Retinal pigment epithelial cell (primary cell): ENCODE results near the gene SYT14.
"Not testable (repeated sequence)": the region's sequence is repeated elsewhere in the genome, so short reads cannot be mapped to it uniquely, and the experiment has no call there.

Experiments
- DNase-seq: peaks from one replicate; pipeline ENCODE4 v3.0.0-alpha.2; 2010; ENCODE audit warnings: low read depth
- H3K4me3 ChIP-seq: 2 replicates; pipeline ENCODE4 v1.5.1; 2011; ENCODE audit warnings: mild to moderate bottlenecking, low read length, control low read depth, moderate library complexity
- TF ChIP-seq, protein P1 (sequence below): conservative IDR thresholded peaks from 2 replicates; pipeline ENCODE4 v1.5.1; 2011; ENCODE audit warnings: low read depth, low read length, control low read depth, inconsistent platforms

Gene SYT14

DNA sequence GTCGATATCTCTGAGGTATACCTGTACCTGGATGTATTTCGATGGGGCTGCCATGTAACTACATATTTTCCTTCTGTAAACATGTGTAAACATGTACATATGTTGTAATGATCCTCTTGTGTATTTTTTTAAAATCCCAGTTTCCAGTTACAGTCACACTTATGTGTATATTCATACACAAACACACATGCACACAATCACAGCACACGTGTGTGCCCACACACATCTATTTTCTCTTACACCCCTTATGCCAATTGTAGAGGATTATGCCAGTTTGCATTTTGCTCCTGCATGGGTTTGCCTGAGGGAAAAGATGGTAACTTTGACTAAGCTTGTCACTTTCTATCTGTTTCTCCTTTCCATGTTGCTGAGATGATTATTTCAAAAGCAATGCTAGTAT lies 10.1 kb downstream of the SYT14 start:
- TF ChIP-seq, protein P1, sequence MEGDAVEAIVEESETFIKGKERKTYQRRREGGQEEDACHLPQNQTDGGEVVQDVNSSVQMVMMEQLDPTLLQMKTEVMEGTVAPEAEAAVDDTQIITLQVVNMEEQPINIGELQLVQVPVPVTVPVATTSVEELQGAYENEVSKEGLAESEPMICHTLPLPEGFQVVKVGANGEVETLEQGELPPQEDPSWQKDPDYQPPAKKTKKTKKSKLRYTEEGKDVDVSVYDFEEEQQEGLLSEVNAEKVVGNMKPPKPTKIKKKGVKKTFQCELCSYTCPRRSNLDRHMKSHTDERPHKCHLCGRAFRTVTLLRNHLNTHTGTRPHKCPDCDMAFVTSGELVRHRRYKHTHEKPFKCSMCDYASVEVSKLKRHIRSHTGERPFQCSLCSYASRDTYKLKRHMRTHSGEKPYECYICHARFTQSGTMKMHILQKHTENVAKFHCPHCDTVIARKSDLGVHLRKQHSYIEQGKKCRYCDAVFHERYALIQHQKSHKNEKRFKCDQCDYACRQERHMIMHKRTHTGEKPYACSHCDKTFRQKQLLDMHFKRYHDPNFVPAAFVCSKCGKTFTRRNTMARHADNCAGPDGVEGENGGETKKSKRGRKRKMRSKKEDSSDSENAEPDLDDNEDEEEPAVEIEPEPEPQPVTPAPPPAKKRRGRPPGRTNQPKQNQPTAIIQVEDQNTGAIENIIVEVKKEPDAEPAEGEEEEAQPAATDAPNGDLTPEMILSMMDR: no peak
- no peak for DNase-seq

DNA sequence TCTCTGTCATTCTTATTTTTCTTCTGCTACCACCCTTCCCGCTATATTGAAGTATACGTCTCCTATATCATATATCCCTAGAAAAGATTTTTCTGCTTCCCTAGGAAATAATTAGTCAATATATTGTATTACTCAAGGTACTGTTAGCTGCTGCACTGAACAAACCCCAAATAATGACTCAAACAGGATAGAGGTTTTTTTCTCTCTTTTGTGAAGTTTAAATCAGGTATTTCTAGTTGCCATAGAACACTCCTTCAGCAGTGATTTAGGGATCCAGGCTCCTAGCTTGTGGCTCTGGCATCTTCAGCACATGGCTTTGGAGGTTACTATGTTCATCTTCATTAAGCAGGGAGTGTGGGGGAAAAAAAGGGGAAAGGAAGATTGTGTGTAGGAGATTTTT lies 18.1 kb downstream of the SYT14 start:
- no peak for DNase-seq
- TF ChIP-seq, protein P1: no peak
- H3K4me3 ChIP-seq: no peak overlapping the region

More for the DNA sequence above, 10.1 kb downstream of the SYT14 start:
- no peak overlapping the region for H3K4me3 ChIP-seq

DNA sequence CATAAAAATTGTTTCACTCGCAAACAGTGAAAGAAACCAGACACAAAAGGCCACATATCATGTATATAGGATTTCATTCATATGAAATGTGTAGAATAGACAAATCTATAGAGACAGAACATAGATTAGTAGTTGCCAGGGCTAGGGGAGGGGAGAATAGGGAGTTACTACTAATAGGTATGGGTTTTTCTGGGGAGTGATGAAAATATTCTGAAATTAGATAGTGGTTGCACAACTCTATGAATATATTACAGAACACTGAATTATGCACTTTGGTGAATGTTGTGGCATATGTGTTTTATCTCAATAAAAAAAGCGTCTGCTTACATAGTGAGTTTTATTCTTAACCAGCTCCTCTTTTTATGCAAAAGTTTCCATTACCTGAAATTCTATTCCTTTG lies 21.6 kb downstream of the SYT14 start:
- TF ChIP-seq, protein P1: no peak
- no peak overlapping the region for H3K4me3 ChIP-seq
- DNase-seq: no peak

DNA sequence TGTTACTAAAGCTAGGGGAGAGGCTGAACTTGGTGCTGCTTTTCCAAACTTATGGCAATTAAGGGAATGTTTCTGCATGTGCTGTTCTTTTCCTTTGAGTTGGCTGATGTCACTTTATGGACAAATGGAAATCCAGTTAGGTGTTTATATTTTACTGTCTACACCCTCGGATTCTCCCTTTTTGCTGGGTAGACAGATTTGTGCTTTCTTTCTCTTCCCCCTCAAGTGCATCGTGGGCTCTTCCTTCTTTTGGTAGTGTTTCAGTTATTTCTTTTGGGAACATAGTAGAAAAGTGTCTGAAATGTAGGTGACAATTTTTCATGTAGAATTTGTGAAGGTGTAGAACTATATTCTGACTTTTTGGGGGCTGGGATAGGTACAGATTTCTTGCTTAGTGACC lies 22.9 kb downstream of the SYT14 start:
- TF ChIP-seq, protein P1: no peak
- DNase-seq: no peak
- H3K4me3 ChIP-seq: no peak overlapping the region

DNA sequence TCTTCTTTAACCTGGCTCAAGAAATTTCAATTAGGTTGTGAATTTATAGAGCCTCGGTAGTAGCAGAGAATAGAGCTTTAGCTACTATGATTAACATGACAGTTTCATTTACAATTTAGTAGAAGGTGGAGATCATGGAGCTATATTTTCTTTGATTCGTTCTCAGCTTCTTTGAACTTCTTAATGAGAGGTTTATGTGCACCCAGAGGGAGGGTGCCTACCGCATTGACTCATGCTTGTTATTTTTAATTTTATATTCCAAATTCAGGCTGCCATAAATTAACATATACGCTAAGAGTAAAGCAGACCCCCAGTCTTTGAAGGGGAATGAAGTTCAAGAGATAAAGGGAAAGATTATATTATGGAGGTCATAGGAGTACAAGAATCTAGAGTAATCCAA lies 24.4 kb downstream of the SYT14 start:
- TF ChIP-seq, protein P1: no peak
- H3K4me3 ChIP-seq: no peak overlapping the region
- no peak for DNase-seq

DNA sequence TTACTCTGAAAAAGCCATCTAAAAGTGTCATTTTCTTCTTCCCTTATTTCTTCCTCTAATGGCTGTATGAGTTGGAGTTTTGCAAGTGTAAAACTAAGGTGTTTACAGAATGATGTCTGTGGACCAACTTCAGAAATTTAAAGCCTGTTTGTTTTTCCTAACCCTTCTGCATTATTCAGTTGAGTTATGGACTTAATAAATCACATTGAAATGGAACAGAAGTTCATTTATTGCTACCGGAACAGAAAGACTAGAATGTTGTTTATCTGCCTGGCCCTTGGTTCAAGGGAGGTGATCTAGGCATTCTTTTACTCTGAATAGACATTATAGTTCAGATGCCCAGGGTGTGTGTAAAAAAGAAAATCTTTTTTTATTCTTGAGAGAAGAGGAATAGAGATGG lies 24.8 kb downstream of the SYT14 start:
- DNase-seq: no peak
- TF ChIP-seq, protein P1: no peak
- no peak overlapping the region for H3K4me3 ChIP-seq

DNA sequence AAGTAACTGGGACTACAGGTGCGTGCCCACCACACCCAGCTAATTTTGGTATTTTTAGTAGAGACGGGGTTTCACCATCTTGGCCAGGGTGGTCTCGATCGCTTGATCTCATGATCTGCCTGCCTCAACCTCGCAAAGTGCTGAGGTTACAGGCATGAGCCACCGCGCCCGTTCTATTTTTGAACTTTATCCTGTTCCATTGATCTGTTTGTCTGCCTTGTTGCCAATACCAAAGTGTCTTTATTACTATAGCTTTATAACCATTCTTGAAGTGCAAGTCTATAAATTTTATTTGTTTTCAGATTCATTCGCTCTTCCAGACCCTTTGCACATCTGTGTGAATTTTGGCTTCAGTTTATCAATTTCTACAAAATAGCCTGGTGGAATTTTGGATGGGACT lies 28.0 kb downstream of the SYT14 start:
- TF ChIP-seq, protein P1: no peak
- DNase-seq: no peak
- no peak overlapping the region for H3K4me3 ChIP-seq

DNA sequence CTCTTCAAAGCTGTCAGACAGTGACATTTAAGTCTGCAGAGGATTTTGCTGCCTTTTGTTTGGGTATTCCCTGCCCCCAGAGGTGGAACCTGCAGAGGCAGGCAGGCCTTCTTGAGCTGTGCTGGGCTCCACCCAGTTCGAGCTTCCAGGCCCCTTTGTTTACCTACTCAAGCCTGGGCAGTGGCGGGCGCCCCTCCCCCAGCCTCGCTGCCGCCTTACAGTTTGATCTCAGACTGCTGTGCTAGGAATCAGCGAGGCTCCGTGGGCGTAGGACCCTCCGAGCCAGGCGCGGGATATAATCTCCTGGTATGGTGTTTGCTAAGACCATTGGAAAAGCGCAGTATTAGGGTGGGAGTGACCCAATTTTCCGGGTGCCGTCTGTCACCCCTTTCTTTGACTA lies 40.7 kb downstream of the SYT14 start:
- DNase-seq, H3K4me3 ChIP-seq: not testable (repeated sequence)
